RKO (cell line): Measurements from ENCODE around the gene EFCAB10.
A peak's percentile ranks its signal among the peaks of the same experiment; 100 is the strongest.
"Not testable (repeated sequence)": the region's sequence is repeated elsewhere in the genome, so short reads cannot be mapped to it uniquely, and the experiment has no call there.

Source experiments
- DNase-seq: peaks from one replicate; pipeline ENCODE4 v3.0.0-alpha.2; 2016; ENCODE audit warnings: low spot score

The EFCAB10 gene

DNA sequence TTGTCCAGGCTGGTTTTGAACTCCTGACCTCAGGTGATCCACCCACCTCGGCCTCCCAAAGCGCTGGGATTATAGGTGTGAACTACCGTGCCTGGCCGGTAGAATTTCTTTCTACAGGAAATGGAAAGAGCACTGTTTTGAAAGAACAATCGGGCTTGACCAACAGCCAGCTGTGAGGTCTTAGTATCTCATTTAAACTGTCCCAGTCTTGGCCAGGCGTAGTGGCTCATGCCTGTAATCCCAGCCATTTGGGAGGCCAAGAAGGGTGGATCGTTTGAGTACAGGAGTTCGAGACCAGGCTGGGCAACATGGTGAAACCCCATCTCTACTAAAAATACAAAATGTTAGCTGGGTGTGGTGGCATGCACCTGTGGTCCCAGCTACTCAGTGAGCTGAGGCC is 17.8 kb upstream of the EFCAB10 start:
- DNase-seq, result not testable (repeated sequence)

DNA sequence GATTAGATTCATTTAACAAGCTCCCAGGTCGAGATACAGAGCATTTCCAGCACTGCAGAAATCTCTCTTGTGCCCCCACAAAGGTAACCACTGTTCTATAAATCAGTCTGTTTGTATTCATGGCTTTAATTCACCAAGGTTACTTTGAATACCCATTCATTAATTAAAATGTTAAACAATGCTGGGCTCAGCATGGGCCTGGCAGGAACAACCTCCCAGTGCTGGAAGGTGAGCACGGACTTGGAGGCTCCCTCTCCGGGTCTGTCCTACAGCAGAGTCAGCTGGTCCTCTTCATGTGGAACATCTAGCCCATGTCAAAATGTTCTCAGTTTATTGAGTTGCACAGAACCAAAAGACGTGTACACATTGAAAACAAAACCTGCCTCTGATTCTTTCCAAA is 15.6 kb upstream of the EFCAB10 start:
- no peak for DNase-seq

DNA sequence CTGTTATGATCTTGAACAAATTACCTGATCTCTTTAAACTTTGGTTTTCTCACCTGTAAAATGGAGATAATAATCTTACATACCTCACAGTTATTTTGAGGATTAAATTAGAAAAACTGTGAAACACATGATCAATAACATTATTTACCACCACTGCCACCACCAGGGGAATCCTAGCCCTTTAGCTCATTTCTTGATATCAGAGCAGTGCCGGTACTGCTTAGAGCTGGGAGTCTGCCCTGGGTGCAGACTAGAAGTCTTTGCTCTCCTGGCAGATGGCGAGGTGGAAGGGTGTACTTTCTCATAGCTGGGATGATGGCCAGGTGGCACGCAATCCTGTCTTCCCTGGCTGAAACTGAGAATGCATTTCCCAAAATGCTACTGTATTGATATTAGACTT is 12.7 kb upstream of the EFCAB10 start:
- no peak for DNase-seq

DNA sequence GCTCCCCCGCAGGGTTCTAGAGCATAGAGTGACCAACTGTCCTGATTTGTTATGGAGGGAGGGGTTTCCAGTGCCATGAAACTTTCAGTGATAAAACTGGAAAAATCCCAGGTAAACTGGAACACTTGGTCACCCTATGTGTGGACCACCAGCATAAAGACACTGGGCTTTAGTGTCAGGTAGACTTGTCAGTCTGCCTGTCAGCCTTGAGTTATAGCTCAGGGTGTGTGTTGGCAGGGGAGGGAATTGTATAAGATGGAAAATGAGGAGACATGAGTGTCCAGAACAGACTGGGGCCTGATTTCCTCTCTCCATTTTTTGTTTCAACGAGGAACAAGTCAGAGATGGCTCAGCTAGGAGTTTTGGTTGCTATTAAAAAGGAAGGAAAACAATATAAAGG is 10.2 kb upstream of the EFCAB10 start:
- no peak for DNase-seq

DNA sequence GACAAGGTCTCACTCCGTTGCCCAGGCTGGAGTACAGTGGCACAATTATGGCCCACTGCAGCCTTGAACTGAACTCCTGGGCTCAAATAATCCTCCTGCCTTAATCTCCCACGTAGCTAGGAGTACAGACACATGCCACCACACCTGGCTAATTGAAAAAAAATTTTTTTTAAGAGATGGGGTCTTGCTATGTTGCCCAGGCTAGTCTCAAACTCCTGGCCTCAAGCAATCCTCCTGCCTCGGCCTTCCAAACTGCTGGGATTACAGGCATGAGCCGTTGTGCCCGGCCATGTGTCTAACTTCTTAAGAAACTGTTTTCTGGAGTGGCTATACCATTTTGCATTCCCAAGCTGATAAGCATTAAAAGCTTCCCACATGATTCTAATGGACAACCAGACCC is 9.5 kb upstream of the EFCAB10 start:
- no peak for DNase-seq

DNA sequence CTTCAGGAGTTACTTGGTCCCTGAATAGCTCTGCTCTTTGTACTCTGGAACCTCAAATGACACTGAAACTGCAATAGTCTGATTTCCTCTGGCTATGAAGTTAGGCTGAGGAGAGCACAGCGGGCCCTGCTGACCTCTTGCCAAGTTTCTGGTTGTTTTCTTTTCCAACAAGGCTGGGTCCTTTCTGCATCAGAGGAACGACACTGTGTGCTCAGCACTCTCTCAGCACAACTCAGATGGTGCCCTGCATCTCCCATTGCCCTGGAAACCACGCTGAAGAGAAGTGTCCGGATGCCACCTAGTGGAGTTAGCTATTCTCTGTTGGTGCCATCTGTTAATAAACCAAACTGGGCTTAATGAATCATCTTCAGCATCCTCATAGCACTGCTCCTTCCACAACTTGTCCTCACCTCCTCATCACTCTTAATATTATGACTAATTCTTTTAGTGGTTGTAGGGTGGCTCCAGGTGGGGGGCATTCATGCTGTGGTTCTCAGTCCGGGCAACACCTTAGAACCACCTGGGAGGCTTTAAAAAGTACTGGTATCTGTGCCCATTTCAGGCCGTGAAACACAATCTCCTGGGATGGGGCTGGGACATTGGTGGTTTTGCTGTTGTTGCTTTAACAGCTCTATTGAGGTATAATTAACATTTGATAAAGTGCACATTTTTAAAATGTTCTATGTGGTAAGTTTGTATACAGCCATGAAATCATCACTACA is 8.2 kb upstream of the EFCAB10 start:
- peak; percentile 94 for DNase-seq

DNA sequence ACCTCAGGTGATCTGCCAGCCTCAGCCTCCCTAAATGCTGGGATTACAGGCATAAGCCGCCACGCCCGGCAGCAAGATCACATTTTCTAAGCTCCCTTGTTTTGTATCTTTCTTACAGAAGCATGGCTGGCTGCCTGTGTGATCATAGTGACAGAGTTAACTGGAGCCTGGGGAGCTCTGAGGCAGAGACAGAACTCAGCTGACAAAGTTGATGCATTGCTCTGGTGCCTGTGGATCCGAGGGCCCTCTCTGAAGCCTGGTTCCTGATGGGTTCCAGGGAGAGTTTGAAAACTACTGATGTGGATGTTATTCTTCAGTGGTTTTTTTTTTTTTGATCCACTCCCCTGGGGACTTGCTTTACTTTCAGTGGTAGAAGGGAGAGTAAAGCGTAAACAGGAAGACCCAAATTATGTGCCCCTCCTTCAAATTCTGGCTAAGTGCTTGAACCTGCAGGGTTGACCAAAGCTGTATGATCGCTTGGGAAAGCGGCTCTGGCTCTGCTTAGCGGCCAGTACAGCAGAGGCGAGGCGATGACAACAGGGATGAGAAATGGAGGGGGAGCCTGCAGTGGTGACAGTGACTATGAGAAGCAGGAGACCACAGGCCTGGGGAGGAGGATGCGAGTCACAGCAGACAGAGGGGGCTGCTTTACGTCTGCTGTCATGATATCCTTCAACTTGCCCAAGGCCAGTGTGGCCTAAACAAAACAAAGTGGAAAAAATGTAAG is 6.8 kb upstream of the EFCAB10 start:
- no peak for DNase-seq

DNA sequence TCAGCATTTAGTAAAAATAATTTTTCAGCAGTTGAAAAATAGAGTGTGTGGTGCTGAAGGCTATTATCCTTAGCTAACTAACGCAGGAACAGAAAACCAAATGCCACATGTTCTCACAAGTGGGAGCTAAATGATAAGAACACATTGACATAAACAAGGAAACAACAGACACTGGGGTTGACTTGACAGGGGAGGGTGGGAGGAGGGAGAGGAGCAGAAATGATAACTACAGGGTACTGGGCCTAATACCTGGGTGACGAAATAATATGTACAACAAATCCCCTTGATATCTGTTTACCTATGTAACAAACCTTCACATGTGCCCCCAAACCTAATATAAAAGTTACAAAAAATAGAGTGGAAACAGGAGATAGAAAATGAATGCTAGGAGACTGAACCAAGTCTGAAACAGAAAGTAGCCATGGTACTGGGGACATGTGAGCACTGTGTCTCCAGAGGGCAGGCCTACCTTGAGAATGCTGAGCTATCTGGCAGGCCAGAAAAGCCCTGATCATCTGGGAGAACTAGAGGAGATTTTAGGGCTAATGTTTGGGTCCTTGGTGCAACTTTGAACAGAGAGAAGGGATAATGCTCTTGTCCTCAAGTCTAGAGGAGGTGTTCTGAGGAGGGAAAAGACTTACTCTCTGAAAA is 4.7 kb upstream of the EFCAB10 start:
- DNase-seq, result no peak

DNA sequence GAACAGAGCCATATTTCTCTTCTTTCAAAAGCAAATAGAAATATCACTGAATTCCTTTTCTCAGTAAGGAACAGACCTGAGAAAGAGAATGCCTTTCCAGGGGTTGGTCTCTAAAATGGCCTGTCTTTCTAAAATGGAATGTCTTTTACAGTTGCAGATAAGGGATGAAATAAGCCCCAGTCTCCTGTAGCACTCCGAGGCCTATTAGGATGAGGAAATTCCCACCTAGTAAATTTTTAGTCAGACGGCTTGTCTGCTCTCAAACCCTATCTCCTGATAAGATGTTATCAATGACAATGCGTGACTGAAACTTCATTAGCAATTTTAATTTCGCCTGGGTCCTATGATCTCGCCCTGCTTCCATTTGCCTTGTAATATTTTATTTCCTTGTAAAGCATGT is 2.9 kb upstream of the EFCAB10 start:
- no peak for DNase-seq

DNA sequence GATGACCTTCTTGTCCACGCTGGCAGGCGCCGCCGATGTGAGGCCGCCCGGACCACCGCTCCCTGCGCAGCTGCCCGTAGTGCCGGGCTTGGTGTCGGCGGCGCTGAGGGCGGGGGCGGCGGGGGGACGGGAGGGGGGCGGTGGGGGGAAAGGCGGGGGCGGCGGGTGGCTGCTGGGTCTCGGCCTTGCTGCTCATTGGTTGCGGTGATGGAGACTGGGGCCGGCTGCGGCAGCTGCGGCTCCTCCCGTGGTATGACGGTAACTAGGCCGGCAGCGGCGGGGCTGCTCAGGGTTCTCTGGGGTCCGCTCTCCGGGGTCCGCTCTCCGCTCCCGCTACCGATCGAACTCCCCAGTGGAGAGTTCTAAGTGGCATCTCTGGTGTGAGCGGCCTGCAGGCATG is 1.8 kb upstream of the EFCAB10 start:
- DNase-seq, result no peak

DNA sequence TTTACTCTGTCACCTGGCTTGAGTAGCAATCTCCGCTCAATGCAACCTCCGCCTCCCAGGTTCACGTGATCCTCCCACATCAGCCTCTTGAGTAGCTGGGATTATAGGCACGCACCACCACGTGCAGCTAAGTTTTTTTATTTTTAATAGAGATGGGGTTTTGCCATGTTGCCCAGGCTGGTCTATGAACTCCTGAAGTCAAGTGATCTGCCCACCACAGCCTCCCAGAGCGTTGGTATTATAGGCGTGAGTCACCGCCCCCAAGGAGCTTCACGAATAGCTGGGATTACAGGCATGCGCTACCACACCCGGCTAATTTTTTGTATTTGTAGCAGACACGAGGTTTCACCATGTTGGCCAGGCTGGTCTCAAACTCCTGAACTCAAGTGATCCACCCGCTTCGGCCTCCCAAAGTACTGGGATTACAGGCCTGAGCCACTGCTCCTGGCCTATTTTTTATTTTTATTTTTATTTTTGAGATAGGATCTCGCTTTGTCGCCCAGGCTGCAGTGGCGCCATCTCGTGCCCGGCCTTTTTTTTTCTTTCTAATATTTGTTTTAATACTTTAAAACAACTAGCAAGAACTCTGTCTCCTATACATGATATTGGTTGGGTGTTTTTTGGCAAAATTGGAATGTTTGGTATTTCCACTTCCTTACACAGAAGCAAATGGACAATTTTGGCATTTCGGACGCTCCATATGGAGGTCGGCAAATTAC is 1.1 kb downstream of the EFCAB10 start:
- DNase-seq, result no peak

DNA sequence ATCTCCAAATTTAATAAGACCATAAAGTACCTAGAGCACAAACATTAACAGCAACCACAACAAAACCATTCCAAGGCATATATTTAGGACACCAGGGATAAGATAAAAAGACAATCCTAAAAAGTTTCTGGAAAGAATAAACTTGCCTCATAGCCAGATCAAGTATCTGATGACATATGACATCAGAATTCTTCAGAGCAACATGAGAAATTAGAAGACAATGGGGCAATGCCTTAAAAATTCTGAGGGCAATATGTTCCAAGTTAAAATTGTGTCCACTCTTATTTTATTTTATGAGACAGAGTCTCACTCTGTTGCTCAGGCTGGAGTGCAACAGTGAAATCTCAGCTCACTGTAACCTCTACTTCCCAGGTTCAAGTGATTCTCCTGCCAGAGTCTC is 2.8 kb downstream of the EFCAB10 start:
- no peak for DNase-seq

DNA sequence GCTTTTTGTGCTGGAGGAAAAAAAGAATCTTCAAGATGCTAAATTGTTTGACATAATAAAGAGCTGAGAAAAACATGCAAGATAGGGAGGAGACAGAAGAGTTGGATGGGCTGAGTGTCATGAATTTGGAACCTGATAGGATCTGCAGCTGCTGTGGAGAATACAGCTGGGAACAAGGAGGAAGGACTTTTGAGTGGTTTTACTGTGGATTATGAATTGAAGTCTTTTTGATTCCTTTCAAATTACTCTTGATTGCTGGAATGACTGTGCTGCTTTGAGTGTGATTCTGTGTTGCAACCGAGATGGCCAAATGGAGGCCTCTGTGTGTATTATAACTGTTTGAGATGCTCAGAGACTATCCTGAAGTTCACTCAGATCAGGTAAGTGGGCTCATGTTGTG is 4.0 kb downstream of the EFCAB10 start:
- no peak for DNase-seq

DNA sequence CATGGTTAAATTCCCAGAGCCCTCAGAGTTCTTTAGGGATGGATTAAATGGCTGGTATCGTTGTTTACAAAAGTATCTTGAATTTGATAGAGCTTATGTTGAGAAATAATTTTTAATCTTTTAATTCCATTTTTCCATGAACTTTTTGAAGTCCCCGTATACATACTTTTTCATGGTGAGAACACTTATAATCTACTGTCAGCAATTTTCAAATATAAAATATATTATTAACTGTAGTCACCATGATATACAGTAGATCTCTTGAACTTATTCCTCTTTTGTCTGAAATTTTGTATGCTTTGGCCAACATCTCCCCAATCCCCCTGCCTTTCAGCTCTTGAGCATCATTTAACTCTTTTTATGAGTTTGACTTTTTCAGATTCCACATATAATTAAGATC is 9.4 kb downstream of the EFCAB10 start:
- no peak for DNase-seq

DNA sequence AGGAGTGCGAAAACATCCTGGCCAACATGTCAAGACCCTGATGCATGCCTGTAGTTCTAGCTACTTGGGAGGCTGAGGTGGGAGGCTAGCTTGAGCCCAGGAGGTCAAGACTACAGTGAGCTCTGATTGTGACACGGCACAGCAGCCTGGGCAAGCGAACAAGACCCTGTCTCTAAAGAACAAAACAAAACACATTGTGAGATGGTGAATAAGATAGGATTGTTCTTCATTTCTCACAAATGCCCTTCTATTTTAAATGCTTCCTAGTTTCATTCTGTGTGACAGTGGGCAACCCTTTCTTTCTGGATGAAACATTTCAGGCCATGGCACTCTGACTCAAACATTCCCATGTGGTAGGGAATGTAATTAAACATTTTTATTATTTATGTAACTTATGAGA is 13.5 kb downstream of the EFCAB10 start:
- DNase-seq, result no peak

DNA sequence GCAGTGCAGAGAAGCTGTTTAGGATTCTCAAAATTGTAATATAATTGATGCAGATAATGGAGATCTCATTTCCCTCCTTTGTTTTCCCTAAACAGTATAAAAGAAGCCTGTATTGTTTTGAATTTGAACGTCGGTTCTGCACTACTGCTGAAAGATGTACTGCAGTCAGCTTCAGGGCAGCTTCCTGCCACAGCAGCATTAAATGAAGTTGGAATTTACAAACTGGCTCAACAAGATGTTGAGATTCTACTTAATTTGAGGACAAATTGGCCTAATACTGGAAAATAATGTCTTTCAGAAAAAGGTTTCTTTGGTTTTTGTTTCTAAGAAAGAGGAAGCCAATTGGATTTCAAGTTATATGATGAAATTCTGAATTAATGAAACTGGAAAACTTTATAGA is 14.3 kb downstream of the EFCAB10 start:
- no peak for DNase-seq

DNA sequence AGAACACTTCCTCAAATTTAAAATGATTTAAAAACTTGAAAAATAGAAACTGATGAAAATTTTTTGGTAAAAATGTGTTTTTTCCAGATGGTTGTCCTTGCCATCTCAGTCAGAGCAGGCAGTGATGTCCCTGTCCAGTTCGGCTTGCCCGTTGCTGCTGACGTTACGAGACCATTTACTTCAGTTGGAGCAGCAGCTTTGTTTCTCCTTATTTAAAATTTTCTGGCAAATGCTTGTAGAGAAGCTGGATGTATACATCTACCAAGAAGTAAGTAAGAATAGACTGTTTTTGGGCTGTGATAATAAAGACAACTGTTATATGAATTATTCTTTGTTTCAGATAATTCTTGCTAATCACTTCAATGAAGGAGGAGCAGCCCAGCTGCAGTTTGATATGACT is 16.1 kb downstream of the EFCAB10 start:
- no peak for DNase-seq

DNA sequence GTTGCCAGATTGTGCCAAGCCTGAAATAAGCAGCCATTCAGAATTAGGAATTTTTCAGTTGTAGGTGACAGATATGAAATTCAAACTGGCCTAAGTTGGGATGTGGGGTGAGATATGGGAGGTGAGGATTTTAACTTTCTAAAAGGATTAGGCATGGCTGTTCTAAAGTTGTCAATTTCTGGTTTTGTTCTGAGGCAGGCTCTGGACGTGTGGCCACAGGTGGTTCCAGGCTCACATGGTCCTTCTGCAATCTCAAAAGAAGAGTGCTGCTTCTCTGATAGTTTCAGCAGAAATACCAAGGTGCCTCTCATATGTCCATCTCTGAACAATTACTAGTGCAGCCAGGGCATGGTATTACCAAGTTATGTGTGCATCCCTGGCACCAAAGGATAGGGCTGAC is 21.4 kb downstream of the EFCAB10 start:
- no peak for DNase-seq

DNA sequence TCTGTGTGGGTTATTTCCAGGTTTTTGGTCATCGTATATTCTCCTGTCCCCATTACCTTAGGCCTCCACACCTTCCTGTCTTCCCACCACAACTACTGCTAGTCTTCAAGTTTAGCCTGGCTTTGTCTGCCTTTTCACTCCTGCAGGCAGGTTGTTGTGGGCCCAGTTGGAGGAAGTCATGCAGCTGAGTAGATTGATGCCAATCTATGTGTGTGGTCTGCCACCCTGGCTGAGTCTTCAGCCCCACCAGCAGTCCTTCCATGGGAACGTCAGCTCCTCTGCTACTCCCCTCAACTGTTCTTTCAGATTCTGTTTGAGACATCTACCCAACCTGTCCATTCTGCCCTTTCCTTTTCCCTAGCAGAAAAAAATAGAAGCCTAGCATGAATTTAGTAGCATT is 43.0 kb downstream of the EFCAB10 start:
- no peak for DNase-seq

DNA sequence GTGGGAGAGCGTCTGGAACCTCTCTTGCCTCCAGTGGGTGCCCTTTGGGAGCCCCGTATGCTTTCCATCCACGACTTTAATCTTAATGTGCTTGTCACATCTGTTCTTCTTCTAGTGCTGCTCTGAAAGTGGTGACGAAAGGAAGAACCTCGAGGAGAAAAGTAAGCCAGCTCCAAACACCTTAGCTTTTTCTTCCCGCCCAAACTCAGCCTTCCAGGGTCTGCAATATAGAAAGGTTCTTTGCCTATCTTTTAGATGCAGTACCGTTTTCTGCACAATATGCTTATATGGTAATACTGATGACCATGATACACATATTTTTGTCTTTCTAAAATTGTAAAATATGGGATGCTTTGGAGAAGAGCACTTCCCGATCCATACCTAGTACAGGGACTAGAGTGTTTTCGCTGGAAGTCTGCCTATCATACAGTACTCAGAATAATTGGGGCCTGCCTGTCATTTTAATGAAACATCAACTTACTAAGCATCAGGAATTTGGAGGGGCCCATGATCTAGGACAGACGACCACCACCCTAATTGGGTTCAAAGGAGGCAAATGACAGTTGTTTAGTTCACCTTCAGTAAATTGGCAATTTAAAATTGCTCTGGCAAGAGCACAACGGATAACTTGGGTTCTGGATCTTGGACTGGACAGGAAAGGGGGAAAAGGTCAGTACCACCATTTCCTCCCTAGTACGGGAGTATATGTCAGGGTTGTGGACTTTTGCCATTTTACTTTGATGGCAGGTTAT is 48.4 kb downstream of the EFCAB10 start:
- peak; percentile 37 for DNase-seq

DNA sequence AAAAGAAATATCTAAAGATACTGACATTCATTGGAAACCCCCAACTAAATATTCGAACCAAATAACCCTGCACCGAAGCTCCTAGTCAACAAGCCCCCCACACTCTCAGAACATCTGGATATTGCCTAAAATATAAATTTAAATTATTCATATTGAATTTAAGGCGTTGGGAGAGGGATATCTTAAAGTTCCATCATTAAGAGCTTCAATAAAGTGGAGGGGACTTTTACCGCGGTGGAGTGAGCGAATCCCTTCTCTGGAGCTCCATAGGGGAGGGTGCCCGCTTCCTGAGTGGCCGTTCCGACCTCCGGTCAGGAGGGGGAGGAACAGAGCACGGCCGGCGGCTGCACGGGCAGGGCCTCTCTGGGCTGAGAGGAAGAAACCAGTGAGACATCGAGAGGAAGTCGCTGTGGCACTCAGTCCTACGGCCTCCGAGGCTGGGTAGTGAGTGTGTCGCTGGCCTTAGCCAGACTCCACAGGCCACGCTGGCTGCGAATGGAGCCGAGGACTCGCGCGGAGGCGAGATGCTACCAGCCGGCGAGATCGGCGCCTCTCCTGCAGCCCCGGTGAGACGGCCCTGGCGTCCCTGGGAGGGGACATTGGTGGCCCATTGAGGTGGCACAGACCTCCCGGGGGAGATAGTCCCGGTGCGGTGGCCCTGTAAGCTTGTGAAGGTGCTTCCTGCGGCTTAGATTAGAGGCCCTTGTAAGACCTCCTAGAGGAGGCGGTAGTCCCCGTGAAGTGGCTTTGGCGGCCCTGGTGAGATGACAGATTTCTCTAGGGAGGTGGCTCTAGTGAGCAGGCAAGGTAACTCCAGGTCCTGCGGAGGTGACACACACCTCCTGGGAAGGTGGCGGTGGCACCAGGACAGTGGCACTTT is 49.3 kb downstream of the EFCAB10 start, which contains the start of gene RINT1:
RINT1 (plus strand) TSS at position 410 of the 880 bp plus-strand sequence; CDS start at position 525, 115 bp downstream.
- peak; percentile 97 for DNase-seq
